MCF 10A (cell line): Measurements from ENCODE around the gene ALDH1A2. TPM values are rescaled to one million over a fixed set of nuclear protein-coding genes. Genes with fewer than 3 reads are reported as not detected.

Experiments used
- BruUV-seq: library from RNA; stranded (reverse); fragments of 400-500 nt; replicated peaks from 2 replicates; lab custom pipeline; 2021; lab: Mats Ljungman, UMichigan
- CTCF ChIA-PET: fragments of 300-600 bp; sonication (Branson Sonifier 250); formaldehyde crosslinking; extraction: SDS; loops from one replicate; lab custom pipeline; 2021; ENCODE audit warnings: antibody characterized with exemption, inconsistent platforms; lab: Yijun Ruan, JAX
- POLR2A ChIA-PET: fragments of 300-600, 350-650 bp; sonication (Branson Sonifier 250); formaldehyde crosslinking; extraction: SDS; loops from one replicate; lab custom pipeline; 2020; ENCODE audit warnings: antibody characterized with exemption, inconsistent platforms; lab: Yijun Ruan, JAX
- DNase-seq: peaks from one replicate; pipeline ENCODE4 v3.0.0-alpha.2; 2018; ENCODE audit not compliant: unreplicated experiment
- H3K27ac Mint-ChIP-seq: one replicate; pipeline ENCODE4 v1.8.0; 2022; ENCODE audit warnings: mild to moderate bottlenecking, low read depth, mixed read lengths; ENCODE audit not compliant: unreplicated experiment
- H3K27me3 Mint-ChIP-seq: one replicate; pipeline ENCODE4 v1.8.0; 2022; ENCODE audit warnings: mixed read lengths; ENCODE audit not compliant: insufficient read depth, unreplicated experiment
- H3K36me3 Mint-ChIP-seq: one replicate; pipeline ENCODE4 v1.8.0; 2022; ENCODE audit warnings: mild to moderate bottlenecking, moderate library complexity, mixed read lengths; ENCODE audit not compliant: insufficient read depth, unreplicated experiment
- H3K4me1 Mint-ChIP-seq: one replicate; pipeline ENCODE4 v1.8.0; 2022; ENCODE audit warnings: mixed read lengths; ENCODE audit not compliant: insufficient read depth, unreplicated experiment
- H3K4me3 Mint-ChIP-seq: one replicate; pipeline ENCODE4 v1.8.0; 2022; ENCODE audit warnings: mild to moderate bottlenecking, moderate library complexity, mixed read lengths; ENCODE audit not compliant: unreplicated experiment
- H3K9me3 Mint-ChIP-seq: one replicate; pipeline ENCODE4 v1.8.0; 2022; ENCODE audit warnings: mixed read lengths; ENCODE audit not compliant: unreplicated experiment
- CTCF ChIP-seq: fragments of 200-600 bp; IDR thresholded peaks from one replicate; pipeline ENCODE4 v1.8.0; 2022; ENCODE audit warnings: antibody characterized with exemption, mild to moderate bottlenecking; ENCODE audit not compliant: unreplicated experiment
- intact Hi-C: fragments of 100-400 bp; cut with micrococcal nuclease; formaldehyde crosslinking; loops from 2 replicates; pipeline ENCODE4 v1.14.1; 2022
- total RNA-seq: library from RNA; stranded (reverse); gene quantifications from 2 replicates; pipeline ENCODE4 v1.2.3, GENCODE V29; 2022

The ALDH1A2 gene
- total RNA-seq, 1 experiment from 2014 or later: 1.2 TPM

GRCh38 chr15:58039079-58040035 is 26.2 kb downstream of the ALDH1A2 start:
- intact Hi-C loops: no loop called here
- DNase-seq: no peak
- Mint-ChIP-seq H3K27me3 (no peaks in the 10 kb centered on the region), H3K36me3 (no peaks in the 10 kb centered on the region), H3K4me3 (peak overlapping the region; percentile 0), H3K9me3 (no peaks in the 10 kb centered on the region), H3K4me1 (peaks cover 37% of the 10 kb centered on the region), H3K27ac (peak overlapping the region; percentile 1)
- no peak for TF ChIP-seq CTCF
- BruUV-seq: no TSS peak
- ChIA-PET CTCF (interaction anchor here (0.6 to 9.0 kb wide), 7 partner anchors 18 to 373 kb away, joined by 3 to 72 read pairs (median 3); partner anchors contain the start of genes ALDH1A2 and POLR2M), POLR2A (interaction anchor here (1.0 to 1.6 kb wide), 2 partner anchors 21 to 117 kb away, joined by 3 to 6 read pairs; no protein-coding TSS in a partner anchor)

- Mint-ChIP-seq H3K4me3 (no peak overlapping the region), H3K4me1 (peaks cover 37% of the 10 kb centered on the region), H3K9me3 (no peaks in the 10 kb centered on the region), H3K27me3 (no peaks in the 10 kb centered on the region), H3K36me3 (no peaks in the 10 kb centered on the region), H3K27ac (peak overlapping the region; percentile 1)
- CTCF ChIA-PET: interaction anchor here (0.7 to 9.0 kb wide), 3 partner anchors 29 to 372 kb away, joined by 3 to 72 read pairs (median 4); partner anchors contain the start of gene ALDH1A2
- TF ChIP-seq CTCF: no peak
- intact Hi-C loops: no loop called here
- peak; percentile 94 for DNase-seq
- POLR2A ChIA-PET: interaction anchor here (1.0 to 1.6 kb wide), 2 partner anchors 22 to 116 kb away, joined by 3 to 6 read pairs; no protein-coding TSS in a partner anchor
- BruUV-seq: no TSS peak
Measured at GRCh38 chr15:58038426-58039078, 27.0 kb downstream of the ALDH1A2 start.

GRCh38 chr15:58037723-58038301 is 27.7 kb downstream of the ALDH1A2 start:
- TF ChIP-seq CTCF: no peak
- H3K4me3 Mint-ChIP-seq: no peak overlapping the region
- peak overlapping the region; percentile 1 for H3K27ac Mint-ChIP-seq
- no TSS peak for BruUV-seq
- no peaks in the 10 kb centered on the region for H3K27me3 Mint-ChIP-seq
- no peaks in the 10 kb centered on the region for H3K9me3 Mint-ChIP-seq
- intact Hi-C loops: no loop called here
- DNase-seq: no peak
- no peaks in the 10 kb centered on the region for H3K36me3 Mint-ChIP-seq
- H3K4me1 Mint-ChIP-seq: peaks cover 37% of the 10 kb centered on the region
- CTCF ChIA-PET: interaction anchor here (1.4 to 9.0 kb wide), 2 partner anchors 29 to 171 kb away, joined by 4 to 72 read pairs; partner anchors contain the start of gene ALDH1A2
- POLR2A ChIA-PET: interaction anchor here (0.7 to 1.6 kb wide), 2 partner anchors 115 to 163 kb away, joined by 3 to 6 read pairs; no protein-coding TSS in a partner anchor
